K562 (cell line): Measurements from ENCODE around the gene CORO1A. TPM values are rescaled to one million over a fixed set of nuclear protein-coding genes. Genes with fewer than 3 reads are reported as not detected.
A peak's percentile ranks its signal among the peaks of the same experiment; 100 is the strongest.

Experiments used
- ASH1L ChIP-seq: fragments of 450-650 bp; IDR thresholded peaks from 2 replicates; pipeline ENCODE4 v1.6.1; 2018; ENCODE audit warnings: borderline replicate concordance, mild to moderate bottlenecking, low read depth; ENCODE audit not compliant: partially characterized antibody
- CC2D1A ChIP-seq: fragments of 450-650 bp; IDR thresholded peaks from 2 replicates; pipeline ENCODE4 v1.6.1; 2017; ENCODE audit warnings: mild to moderate bottlenecking
- CLOCK ChIP-seq: fragments of 250-450 bp; sonication (Bioruptor Pico); IDR thresholded peaks from 2 replicates; pipeline ENCODE4 v1.4.0; 2020; ENCODE audit warnings: mild to moderate bottlenecking, moderate library complexity, borderline replicate concordance
- FOXP1 ChIP-seq: sonication (generic); formaldehyde crosslinking; IDR thresholded peaks from 2 replicates; pipeline ENCODE4 v1.8.0; 2022; ENCODE audit warnings: mild to moderate bottlenecking, missing genetic modification reagents
- POLR2G ChIP-seq: fragments of 200-400 bp; formaldehyde crosslinking; IDR thresholded peaks from 2 replicates; pipeline ENCODE4 v1.6.1; 2017; ENCODE audit warnings: low read depth, mild to moderate bottlenecking, antibody characterized with exemption, low read length, moderate library complexity
- RAD21 ChIP-seq, 2 experiments: fragments of 250-450 bp in 1 of 2; fragments of 450-650 bp in 1 of 2; sonication (Bioruptor Pico) in 1 of 2; formaldehyde crosslinking in 1 of 2; IDR thresholded peaks in 1 of 2; conservative IDR thresholded peaks in 1 of 2; 2 replicates each; pipeline versions ENCODE4 v1.4.0 to v1.8.0; 2020 to 2022; ENCODE audit warnings: mild to moderate bottlenecking in 2 of 2, moderate library complexity in 1 of 2
- RBM17 ChIP-seq: fragments of 200-400 bp; formaldehyde crosslinking; IDR thresholded peaks from 2 replicates; pipeline ENCODE4 v1.6.1; 2017; ENCODE audit warnings: low read depth, mild to moderate bottlenecking, low read length, borderline replicate concordance
- SMC3 ChIP-seq: conservative IDR thresholded peaks from 2 replicates; pipeline ENCODE4 v1.6.1; 2011; ENCODE audit warnings: low read depth, low read length, improper control_type of control experiment; ENCODE audit not compliant: insufficient read depth
- SRSF9 ChIP-seq: fragments of 200-400 bp; formaldehyde crosslinking; IDR thresholded peaks from 2 replicates; pipeline ENCODE4 v1.6.1; 2017; ENCODE audit warnings: low read depth, low read length, borderline replicate concordance
- TBP ChIP-seq: optimal IDR thresholded peaks from 2 replicates; pipeline ENCODE3; 2011; ENCODE audit warnings: low read depth, low read length, improper control_type of control experiment
- TCFL5 ChIP-seq: fragments of 250-450 bp; sonication (Bioruptor Pico); conservative IDR thresholded peaks from 2 replicates; pipeline ENCODE4 v1.6.1; 2021; ENCODE audit warnings: mild to moderate bottlenecking, moderate library complexity, matching md5 sums
- ZC3H8 ChIP-seq: fragments of 450-650 bp; IDR thresholded peaks from 2 replicates; pipeline ENCODE4 v1.6.1; 2017
- ZNF121 ChIP-seq: sonication (generic); formaldehyde crosslinking; conservative IDR thresholded peaks from 2 replicates; pipeline ENCODE4 v1.8.0; 2022; ENCODE audit warnings: missing genetic modification reagents
- polyA plus RNA-seq, 8 experiments: library from polyadenylated mRNA; depleted of rRNA in 4 of 8; stranded (reverse) in 5 of 8; unstranded in 3 of 8; fragments of >200 nt; fragmentation: Nextera tagmentation in 2 of 8; fragmentation: Illumina TruSeq in 1 of 8; extraction: Ambion mirVana in 2 of 8; extraction: Trizol in 1 of 8; gene quantifications; 2 replicates each; pipeline versions ENCODE4 v1.2.1 to v1.2.3, GENCODE V29; 2011 to 2014; ENCODE audit warnings: inconsistent platforms in 1 of 8, missing spikeins in 1 of 8
- total RNA-seq, 7 experiments: library from RNA; depleted of rRNA in 6 of 7; stranded (reverse); fragments of >200 nt in 6 of 7; fragmentation: Illumina TruSeq in 2 of 7; extraction: Trizol in 2 of 7; gene quantifications; 2 replicates each; pipeline versions ENCODE4 v1.2.1 to v1.2.3, GENCODE V29; 2011 to 2021; ENCODE audit warnings: low replicate concordance in 1 of 7
- TF ChIP-seq, protein P1 (sequence below), 3 experiments: IDR thresholded peaks in 2 of 3; conservative IDR thresholded peaks in 1 of 3; 2 replicates each; pipeline ENCODE4 v1.5.1; 2011 to 2012; ENCODE audit warnings: low read length in 3 of 3, mild to moderate bottlenecking in 3 of 3, control low read depth in 2 of 3, improper control_type of control experiment in 1 of 3, inconsistent platforms in 1 of 3, low read depth in 1 of 3, mixed read lengths in 1 of 3, moderate library complexity in 1 of 3; ENCODE audit not compliant: insufficient read depth in 2 of 3
- TF ChIP-seq, protein P2 (sequence below): fragments of 250-450 bp; sonication (Bioruptor Pico); IDR thresholded peaks from 2 replicates; pipeline ENCODE4 v1.8.0; 2022; ENCODE audit warnings: moderate library complexity, mild to moderate bottlenecking, inconsistent platforms
- TF ChIP-seq, protein P3 (sequence below): sonication (generic); formaldehyde crosslinking; IDR thresholded peaks from 2 replicates; pipeline ENCODE4 v1.8.0; 2022; ENCODE audit warnings: missing genetic modification reagents, mild to moderate bottlenecking, borderline replicate concordance

CORO1A gene
- total and polyA plus RNA-seq, 9 of the 15 experiments (the other 6 are each of a cell fraction or from before 2014, with no cell fraction given), result 0.22 to 23.8 (median 7.6) TPM

- TF ChIP-seq, protein P1, sequence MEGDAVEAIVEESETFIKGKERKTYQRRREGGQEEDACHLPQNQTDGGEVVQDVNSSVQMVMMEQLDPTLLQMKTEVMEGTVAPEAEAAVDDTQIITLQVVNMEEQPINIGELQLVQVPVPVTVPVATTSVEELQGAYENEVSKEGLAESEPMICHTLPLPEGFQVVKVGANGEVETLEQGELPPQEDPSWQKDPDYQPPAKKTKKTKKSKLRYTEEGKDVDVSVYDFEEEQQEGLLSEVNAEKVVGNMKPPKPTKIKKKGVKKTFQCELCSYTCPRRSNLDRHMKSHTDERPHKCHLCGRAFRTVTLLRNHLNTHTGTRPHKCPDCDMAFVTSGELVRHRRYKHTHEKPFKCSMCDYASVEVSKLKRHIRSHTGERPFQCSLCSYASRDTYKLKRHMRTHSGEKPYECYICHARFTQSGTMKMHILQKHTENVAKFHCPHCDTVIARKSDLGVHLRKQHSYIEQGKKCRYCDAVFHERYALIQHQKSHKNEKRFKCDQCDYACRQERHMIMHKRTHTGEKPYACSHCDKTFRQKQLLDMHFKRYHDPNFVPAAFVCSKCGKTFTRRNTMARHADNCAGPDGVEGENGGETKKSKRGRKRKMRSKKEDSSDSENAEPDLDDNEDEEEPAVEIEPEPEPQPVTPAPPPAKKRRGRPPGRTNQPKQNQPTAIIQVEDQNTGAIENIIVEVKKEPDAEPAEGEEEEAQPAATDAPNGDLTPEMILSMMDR (IDR thresholded peaks at IDR 0.05 in 2 of 3, conservative IDR thresholded peaks at IDR 0.05 in 1 of 3; ENCODE audit: insufficient read depth in 2 of 3, low read depth in 1 of 3, low read length in 3 of 3), result peak; percentile 84 to 96 (median 87)
- TF ChIP-seq, protein P2, sequence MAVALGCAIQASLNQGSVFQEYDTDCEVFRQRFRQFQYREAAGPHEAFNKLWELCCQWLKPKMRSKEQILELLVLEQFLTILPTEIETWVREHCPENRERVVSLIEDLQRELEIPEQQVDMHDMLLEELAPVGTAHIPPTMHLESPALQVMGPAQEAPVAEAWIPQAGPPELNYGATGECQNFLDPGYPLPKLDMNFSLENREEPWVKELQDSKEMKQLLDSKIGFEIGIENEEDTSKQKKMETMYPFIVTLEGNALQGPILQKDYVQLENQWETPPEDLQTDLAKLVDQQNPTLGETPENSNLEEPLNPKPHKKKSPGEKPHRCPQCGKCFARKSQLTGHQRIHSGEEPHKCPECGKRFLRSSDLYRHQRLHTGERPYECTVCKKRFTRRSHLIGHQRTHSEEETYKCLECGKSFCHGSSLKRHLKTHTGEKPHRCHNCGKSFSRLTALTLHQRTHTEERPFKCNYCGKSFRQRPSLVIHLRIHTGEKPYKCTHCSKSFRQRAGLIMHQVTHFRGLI (CRISPR knock-in tag), result no peak
- TF ChIP-seq, protein P3, sequence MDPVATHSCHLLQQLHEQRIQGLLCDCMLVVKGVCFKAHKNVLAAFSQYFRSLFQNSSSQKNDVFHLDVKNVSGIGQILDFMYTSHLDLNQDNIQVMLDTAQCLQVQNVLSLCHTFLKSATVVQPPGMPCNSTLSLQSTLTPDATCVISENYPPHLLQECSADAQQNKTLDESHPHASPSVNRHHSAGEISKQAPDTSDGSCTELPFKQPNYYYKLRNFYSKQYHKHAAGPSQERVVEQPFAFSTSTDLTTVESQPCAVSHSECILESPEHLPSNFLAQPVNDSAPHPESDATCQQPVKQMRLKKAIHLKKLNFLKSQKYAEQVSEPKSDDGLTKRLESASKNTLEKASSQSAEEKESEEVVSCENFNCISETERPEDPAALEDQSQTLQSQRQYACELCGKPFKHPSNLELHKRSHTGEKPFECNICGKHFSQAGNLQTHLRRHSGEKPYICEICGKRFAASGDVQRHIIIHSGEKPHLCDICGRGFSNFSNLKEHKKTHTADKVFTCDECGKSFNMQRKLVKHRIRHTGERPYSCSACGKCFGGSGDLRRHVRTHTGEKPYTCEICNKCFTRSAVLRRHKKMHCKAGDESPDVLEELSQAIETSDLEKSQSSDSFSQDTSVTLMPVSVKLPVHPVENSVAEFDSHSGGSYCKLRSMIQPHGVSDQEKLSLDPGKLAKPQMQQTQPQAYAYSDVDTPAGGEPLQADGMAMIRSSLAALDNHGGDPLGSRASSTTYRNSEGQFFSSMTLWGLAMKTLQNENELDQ (CRISPR knock-in tag), result no peak
- TF ChIP-seq RBM17 (no peak), ZNF121 (CRISPR knock-in tag) (no peak), TBP (no peak), FOXP1 (CRISPR knock-in tag) (0 out of 2 replicates have a peak, but pooled peaks have one; percentile 44), RAD21 (CRISPR knock-in tag; conservative IDR thresholded peaks at IDR 0.05 in 1 of 2, IDR thresholded peaks at IDR 0.05 in 1 of 2) (peak; percentile 26 to 72), ASH1L (no peak), ZC3H8 (no peak), SMC3 (peak; percentile 56; the same call in 1 of the 2 replicates), POLR2G (peak; percentile 56; the same call in 1 of the 2 replicates), SRSF9 (no peak), CLOCK (CRISPR knock-in tag) (no peak), TCFL5 (CRISPR knock-in tag) (no peak), CC2D1A (peak; percentile 55; the same call in 1 of the 2 replicates)
Measured at GRCh38 chr16:30186782-30187555, 3.6 kb downstream of the CORO1A start (continued).
